Stomach (tissue), 9 donors: ENCODE results near the gene CYP3A7. TPM values are rescaled to one million over a fixed set of nuclear protein-coding genes. Genes with fewer than 3 reads are reported as not detected.

Experiments
- DNase-seq, 2 donors: peaks; one replicate each; pipeline versions ENCODE4 v3.0.0 to v3.0.0-alpha.2; 2013 to 2019
- H3K27ac ChIP-seq, 5 donors: fragments of 200-600 bp in 4 of 5; sonication (generic) in 4 of 5; one replicate each; pipeline ENCODE4 v1.5.1; 2013 to 2019; ENCODE audit warnings: mild to moderate bottlenecking in 1 of 5, moderate library complexity in 1 of 5
- H3K27me3 ChIP-seq, 3 donors: fragments of 200-600 bp; sonication (generic); one replicate each; pipeline ENCODE4 v1.5.1; 2017 to 2019; ENCODE audit warnings: mixed run types in 1 of 3
- H3K36me3 ChIP-seq, 4 donors: fragments of 200-600 bp; sonication (generic); 1 replicate in 3 of 4; 2 replicates in 1 of 4; pipeline ENCODE4 v1.5.1; 2016 to 2019
- H3K4me1 ChIP-seq, 4 donors: fragments of 200-600 bp; sonication (generic); one replicate each; pipeline ENCODE4 v1.5.1; 2016 to 2019
- H3K4me3 ChIP-seq, 4 donors: fragments of 200-600 bp; sonication (generic) in 3 of 4; one replicate each; pipeline ENCODE4 v1.5.1; 2016 to 2019; ENCODE audit warnings: mild to moderate bottlenecking in 1 of 4
- H3K9me3 ChIP-seq, 4 donors: fragments of 200-600 bp; sonication (generic); one replicate each; pipeline ENCODE4 v1.5.1; 2016 to 2019
- CTCF ChIP-seq, 7 experiments: fragments of 450-650 bp in 4 of 7; fragments of 200-600 bp in 3 of 7; sonication (generic) in 3 of 7; IDR thresholded peaks; one replicate each; pipeline ENCODE4 v1.5.1; 2016 to 2019; ENCODE audit warnings: antibody characterized with exemption in 7 of 7, control low read depth in 2 of 7, mild to moderate bottlenecking in 1 of 7
- EP300 ChIP-seq: sonication (generic); formaldehyde crosslinking; IDR thresholded peaks from one replicate; pipeline ENCODE4 v1.6.1; 2017; ENCODE audit warnings: antibody characterized with exemption
- POLR2A ChIP-seq, 4 donors: fragments of 450-650 bp; IDR thresholded peaks; one replicate each; pipeline ENCODE4 v1.6.1; 2016; ENCODE audit warnings: antibody characterized with exemption in 4 of 4, control low read depth in 2 of 4, mild to moderate bottlenecking in 1 of 4, moderate library complexity in 1 of 4
- POLR2AphosphoS5 ChIP-seq, 3 donors: sonication (generic); formaldehyde crosslinking; IDR thresholded peaks; one replicate each; pipeline ENCODE4 v1.6.1; 2016; ENCODE audit warnings: antibody characterized with exemption in 3 of 3
- WGBS, 5 donors: extraction: QIAGEN DNeasy Blood & Tissue Kit in 3 of 5; methylation state at CpG; one replicate each; pipeline versions ENCODE4 v1.1.5 to v1.1.7; 2013 to 2018; 5-methylcytosine and 5-hydroxymethylcytosine counted together
- intact Hi-C: fragments of 100-400 bp; cut with DNase I; formaldehyde crosslinking; loops from one replicate; pipeline ENCODE4 v1.15.1; 2023; ENCODE audit warnings: low total_unique reads
- polyA plus RNA-seq, 3 donors: library from polyadenylated mRNA; stranded (reverse); fragments of 200-250 nt; gene quantifications; one replicate each; pipeline ENCODE4 v1.2.3, GENCODE V29; 2013
- total RNA-seq, 5 donors: library from RNA; depleted of rRNA; stranded (reverse); fragments of >200 nt; gene quantifications; one replicate each; pipeline versions ENCODE4 v1.1.0 to v1.2.3, GENCODE V29; 2014 to 2016
- donor health status: healthy with polysubstance abuse.
- donor health status: Bipolar disorder and iron deficiency.
- donor health status: healthy.

The CYP3A7 gene
- total and polyA plus RNA-seq, 8 donors = not detected

GRCh38 chr7:99768471-99768870 is 33.5 kb upstream of the CYP3A7 start:
- intact Hi-C loops = no loop called here
- DNase-seq = no peak
- WGBS, 5 donors = 56 to 95% (median 89%) methylated on average over 2 of the region's 2 CpGs
- Histone ChIP-seq H3K27me3 (no peaks in the 10 kb centered on the region), H3K4me3 (no peak overlapping the region), H3K36me3 (no peaks in the 10 kb centered on the region), H3K9me3 (no peaks in the 10 kb centered on the region), H3K27ac (no peak overlapping the region), H3K4me1 (no peaks in the 10 kb centered on the region)
- TF ChIP-seq POLR2A (IDR thresholded peaks at IDR 0.05) = no peak
- no peak for TF ChIP-seq CTCF (IDR thresholded peaks at IDR 0.05)
- TF ChIP-seq POLR2AphosphoS5 (IDR thresholded peaks at IDR 0.05) = no peak
- TF ChIP-seq EP300 = no peak

- TF ChIP-seq POLR2A (IDR thresholded peaks at IDR 0.05) = no peak
- no peak for TF ChIP-seq CTCF (IDR thresholded peaks at IDR 0.05)
- no peak for TF ChIP-seq POLR2AphosphoS5 (IDR thresholded peaks at IDR 0.05)
- no peak for TF ChIP-seq EP300
- no peak for DNase-seq
- Histone ChIP-seq H3K4me3 (no peak overlapping the region), H3K4me1 (no peaks in the 10 kb centered on the region), H3K27me3 (no peaks in the 10 kb centered on the region), H3K27ac (no peak overlapping the region), H3K36me3 (no peaks in the 10 kb centered on the region), H3K9me3 (no peaks in the 10 kb centered on the region)
- WGBS, 5 donors = 23 to 44% (median 42%) methylated on average over 1 of the region's 1 CpG
- intact Hi-C loops = no loop called here
These were observed 32.7 kb upstream of the CYP3A7 start for GRCh38 chr7:99767662-99768061.

DNA sequence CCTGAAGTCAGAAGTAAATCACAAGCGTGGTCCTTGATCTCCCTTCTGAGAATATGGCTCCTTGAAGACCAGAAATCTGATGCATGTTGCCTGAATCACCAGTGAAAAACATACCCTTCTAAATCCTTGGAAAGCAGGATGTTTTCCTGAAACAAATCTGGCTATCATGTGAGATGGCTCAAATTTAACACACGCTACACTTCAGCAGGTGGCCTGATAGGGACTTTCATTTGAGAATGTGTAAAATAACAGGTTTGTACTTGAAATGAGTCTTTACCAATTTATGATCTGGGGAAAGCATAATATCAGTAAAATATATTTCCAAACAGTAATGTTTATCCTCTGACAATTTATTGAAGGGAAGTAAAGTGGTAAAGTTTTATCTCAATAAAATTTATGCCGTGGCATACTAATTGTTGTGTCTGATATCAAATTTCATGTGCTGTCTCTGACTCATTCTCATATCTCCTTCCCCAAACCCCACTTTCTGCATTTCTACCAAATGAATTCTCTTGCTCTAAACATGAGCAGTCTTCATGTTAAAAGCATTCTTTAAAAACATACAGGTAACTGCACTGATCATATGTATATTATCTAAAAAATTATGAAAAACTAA is 31.6 kb upstream of the CYP3A7 start:
- H3K9me3 ChIP-seq = no peaks in the 10 kb centered on the region
- H3K27me3 ChIP-seq = no peaks in the 10 kb centered on the region
- H3K4me3 ChIP-seq = no peak overlapping the region
- WGBS, 5 donors = 71 to 83% (median 82%) methylated on average over 3 of the region's 3 CpGs
- no peak overlapping the region for H3K27ac ChIP-seq
- DNase-seq = no peak
- TF ChIP-seq EP300 (no peak), CTCF (IDR thresholded peaks at IDR 0.05) (no peak), POLR2A (IDR thresholded peaks at IDR 0.05) (no peak), POLR2AphosphoS5 (IDR thresholded peaks at IDR 0.05) (no peak)
- no peaks in the 10 kb centered on the region for H3K36me3 ChIP-seq
- intact Hi-C loops = no loop called here
- H3K4me1 ChIP-seq = no peaks in the 10 kb centered on the region

DNA sequence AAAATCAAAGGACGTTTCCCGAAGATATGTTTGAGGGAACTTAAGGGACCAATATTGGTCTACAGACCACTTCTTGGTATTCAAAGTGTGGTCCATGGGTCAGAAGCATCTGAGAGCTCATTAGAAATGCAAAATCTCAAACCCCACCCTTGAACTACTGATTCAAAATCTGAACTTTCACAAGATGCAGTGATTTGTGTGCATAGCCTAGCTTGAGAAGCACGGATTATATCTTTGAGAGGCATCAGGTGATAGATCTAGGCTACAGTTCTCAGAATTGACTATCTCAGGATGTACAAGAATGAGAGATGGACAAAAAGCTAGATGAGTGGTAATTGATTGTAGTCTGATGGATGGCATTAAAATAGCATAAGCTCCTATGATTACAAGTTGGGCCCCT is 29.5 kb upstream of the CYP3A7 start:
- H3K27ac ChIP-seq = no peak overlapping the region
- no peaks in the 10 kb centered on the region for H3K36me3 ChIP-seq
- intact Hi-C loops = no loop called here
- no peaks in the 10 kb centered on the region for H3K9me3 ChIP-seq
- 78 to 88% (median 82%) methylated on average over 3 of the region's 3 CpGs for WGBS, 5 donors
- no peak overlapping the region for H3K4me3 ChIP-seq
- DNase-seq = no peak
- no peak for TF ChIP-seq POLR2A (IDR thresholded peaks at IDR 0.05)
- no peak for TF ChIP-seq EP300
- no peak for TF ChIP-seq CTCF (IDR thresholded peaks at IDR 0.05)
- TF ChIP-seq POLR2AphosphoS5 (IDR thresholded peaks at IDR 0.05) = no peak
- no peaks in the 10 kb centered on the region for H3K4me1 ChIP-seq
- H3K27me3 ChIP-seq = no peaks in the 10 kb centered on the region
